Ectodermal cell (in vitro differentiated cells): ENCODE results near the gene ESPNL.
"Not testable (repeated sequence)": the region's sequence is repeated elsewhere in the genome, so short reads cannot be mapped to it uniquely, and the experiment has no call there.

Experiments
- H3K27ac ChIP-seq: 2 replicates; pipeline ENCODE4 v1.7.0; 2013; ENCODE audit warnings: mild to moderate bottlenecking, low read depth, low read length; ENCODE audit not compliant: insufficient read depth, poor library complexity, severe bottlenecking
- H3K27me3 ChIP-seq: 2 replicates; pipeline ENCODE4 v1.7.0; 2013; ENCODE audit warnings: mild to moderate bottlenecking, low read length; ENCODE audit not compliant: insufficient read depth, control insufficient read depth, poor library complexity, severe bottlenecking
- H3K36me3 ChIP-seq: one replicate; pipeline ENCODE4 v1.7.0; 2013; ENCODE audit warnings: low read length; ENCODE audit not compliant: control insufficient read depth, insufficient read depth
- H3K4me1 ChIP-seq: one replicate; pipeline ENCODE4 v1.7.0; 2013; ENCODE audit warnings: low read length; ENCODE audit not compliant: control insufficient read depth, insufficient read depth
- H3K4me3 ChIP-seq: 2 replicates; pipeline ENCODE4 v1.7.0; 2013; ENCODE audit warnings: low read depth, low read length, control low read depth; ENCODE audit not compliant: insufficient read depth
- H3K9me3 ChIP-seq: 2 replicates; pipeline ENCODE4 v1.7.0; 2013; ENCODE audit warnings: mild to moderate bottlenecking, low read length, moderate library complexity; ENCODE audit not compliant: control insufficient read depth
- WGBS, 2 experiments: methylation state at CpG; one replicate each; pipeline ENCODE4 v1.1.7; 2013; ENCODE audit warnings: missing lambda C conversion rate in 2 of 2; 5-methylcytosine and 5-hydroxymethylcytosine counted together

The ESPNL gene

DNA sequence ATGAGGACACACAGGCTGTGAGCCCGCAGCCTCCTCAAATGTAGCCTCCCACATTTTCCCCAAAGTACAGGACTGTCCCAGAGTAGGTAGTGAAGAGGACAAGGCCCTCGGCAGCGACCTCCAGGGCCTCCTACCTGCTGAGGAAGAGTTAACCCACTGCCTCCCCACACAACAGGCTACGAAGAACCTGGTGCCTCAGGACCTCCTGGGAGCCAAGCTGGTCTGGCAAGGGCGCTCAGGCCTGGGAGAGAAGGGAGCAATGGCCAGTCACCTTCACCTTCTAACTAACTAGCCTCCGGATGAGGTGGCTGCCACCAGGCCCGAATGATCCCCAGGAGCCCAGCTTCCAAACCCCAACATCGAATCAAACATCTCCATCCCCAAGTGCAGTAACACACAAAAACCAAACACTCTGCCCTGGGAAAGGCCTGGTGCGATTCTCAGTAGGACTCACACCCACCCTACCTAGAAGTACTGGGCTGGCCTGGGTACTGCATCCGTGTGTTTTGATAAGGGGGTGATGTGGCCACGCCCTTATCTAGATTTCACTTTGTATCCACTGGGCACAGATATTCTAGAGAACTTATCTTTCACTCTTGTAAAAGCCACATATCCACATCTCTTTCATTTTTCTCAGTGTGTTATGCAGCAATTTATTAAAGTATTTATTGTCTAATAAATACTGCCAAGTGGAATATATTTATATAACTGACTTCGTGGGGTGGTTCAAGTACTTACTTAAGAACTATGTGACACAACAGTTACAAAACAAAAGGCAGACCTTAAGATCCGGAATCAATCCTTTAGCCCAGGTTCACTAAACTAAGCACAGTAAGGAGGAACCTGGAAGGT is 68.3 kb downstream of the ESPNL start:
- H3K36me3 ChIP-seq: peaks cover 15% of the 10 kb centered on the region
- peaks cover 25% of the 10 kb centered on the region for H3K27me3 ChIP-seq
- no peak overlapping the region for H3K4me3 ChIP-seq
- WGBS, 2 experiments: 93 to 96% methylated on average over 11 to 13 of the region's 13 CpGs
- H3K9me3 ChIP-seq: no peaks in the 10 kb centered on the region
- H3K4me1 ChIP-seq: no peaks in the 10 kb centered on the region
- H3K27ac ChIP-seq: no peak overlapping the region

- Histone ChIP-seq H3K4me1 (no peaks in the 10 kb centered on the region), H3K4me3 (no peak overlapping the region), H3K27me3 (peaks cover 18% of the 10 kb centered on the region), H3K27ac (no peak overlapping the region), H3K36me3 (peaks cover 20% of the 10 kb centered on the region), H3K9me3 (no peaks in the 10 kb centered on the region)
- 87 to 93% methylated on average over 5 to 6 of the region's 6 CpGs for whole genome bisulfite sequencing, 2 experiments
These were observed 69.0 kb downstream of the ESPNL start for GRCh38 chr2:238169048-238169707.

- Histone ChIP-seq H3K4me3 (no peak overlapping the region), H3K27me3 (peaks cover 12% of the 10 kb centered on the region), H3K36me3 (peaks cover 20% of the 10 kb centered on the region), H3K9me3 (no peaks in the 10 kb centered on the region), H3K27ac (no peak overlapping the region), H3K4me1 (no peaks in the 10 kb centered on the region)
- 92 to 94% methylated on average over 5 of the region's 5 CpGs for WGBS, 2 experiments
These were observed 69.6 kb downstream of the ESPNL start for GRCh38 chr2:238169708-238170251.

DNA sequence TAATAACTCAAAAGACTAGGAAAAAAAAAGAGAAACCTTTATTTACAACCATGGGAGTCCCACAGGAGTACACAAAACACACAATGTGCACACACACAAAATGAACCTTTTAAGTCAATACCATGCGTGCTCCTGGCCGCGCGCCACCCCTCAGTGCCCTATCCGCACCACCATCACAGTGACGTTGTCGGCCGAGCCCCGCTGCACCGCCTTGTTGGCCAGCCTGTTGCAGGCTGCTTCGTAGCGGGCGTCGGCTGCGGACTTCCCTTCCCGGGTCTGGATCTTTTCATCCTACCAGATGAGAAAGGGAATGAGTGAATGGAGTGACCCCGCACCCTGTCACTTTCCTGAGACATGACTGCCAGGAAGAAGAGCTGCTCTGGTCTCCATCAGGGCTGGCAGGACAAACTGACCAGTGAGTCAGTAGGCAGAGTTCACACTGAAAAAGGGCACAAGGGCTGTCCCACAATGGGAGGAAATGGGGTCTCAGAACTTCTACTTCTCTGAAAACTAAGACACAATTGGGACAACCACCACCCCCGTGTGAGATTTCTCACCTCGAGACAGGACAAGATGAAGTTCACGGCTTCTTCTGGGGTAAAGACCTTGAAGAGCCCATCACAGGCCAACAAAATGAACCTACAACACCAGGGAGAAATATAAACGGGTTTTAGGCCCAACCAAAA is 70.4 kb downstream of the ESPNL start:
- H3K27me3 ChIP-seq: peaks cover 4% of the 10 kb centered on the region
- H3K9me3 ChIP-seq: no peaks in the 10 kb centered on the region
- H3K4me1 ChIP-seq: no peaks in the 10 kb centered on the region
- H3K36me3 ChIP-seq: peaks cover 23% of the 10 kb centered on the region
- WGBS, 2 experiments: 95% methylated on average over 20 to 21 of the region's 21 CpGs
- H3K27ac ChIP-seq: no peak overlapping the region
- no peak overlapping the region for H3K4me3 ChIP-seq

- WGBS, 2 experiments: 89 to 93% methylated on average over 5 of the region's 5 CpGs
- H3K36me3 ChIP-seq: peaks cover 25% of the 10 kb centered on the region
- H3K27me3 ChIP-seq, H3K4me1 ChIP-seq, H3K9me3 ChIP-seq, H3K27ac ChIP-seq, H3K4me3 ChIP-seq: not testable (repeated sequence)
These were observed 70.9 kb downstream of the ESPNL start for GRCh38 chr2:238171072-238171431.

- no peaks in the 10 kb centered on the region for H3K9me3 ChIP-seq
- 96 to 98% methylated on average over 9 of the region's 9 CpGs for WGBS, 2 experiments
- H3K4me1 ChIP-seq: no peaks in the 10 kb centered on the region
- no peak overlapping the region for H3K4me3 ChIP-seq
- H3K27ac ChIP-seq: no peak overlapping the region
- H3K36me3 ChIP-seq: peaks cover 25% of the 10 kb centered on the region
- H3K27me3 ChIP-seq: no peaks in the 10 kb centered on the region
These were observed 71.5 kb downstream of the ESPNL start for GRCh38 chr2:238171575-238172187.

DNA sequence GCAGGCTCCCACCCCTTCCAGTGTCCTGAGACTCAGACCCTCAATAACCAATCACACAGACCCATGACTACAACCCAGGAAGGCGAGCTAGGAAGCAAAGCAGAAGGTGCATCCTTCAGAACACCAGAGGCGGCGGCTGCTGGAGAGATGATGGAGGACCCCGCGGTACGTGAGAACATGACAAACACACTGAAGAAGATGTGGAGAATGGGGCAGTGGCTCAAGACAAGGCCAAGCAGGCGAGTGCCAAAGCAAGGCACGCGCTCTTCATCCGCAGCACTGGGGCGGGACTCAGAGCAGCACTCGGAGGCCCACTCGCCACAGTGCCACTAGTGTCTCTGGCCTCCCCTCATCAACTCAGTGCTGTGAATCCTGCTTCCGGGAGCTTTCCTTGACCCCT is 72.3 kb downstream of the ESPNL start:
- H3K36me3 ChIP-seq: peaks cover 25% of the 10 kb centered on the region
- no peaks in the 10 kb centered on the region for H3K4me1 ChIP-seq
- H3K27ac ChIP-seq: no peak overlapping the region
- H3K9me3 ChIP-seq: no peaks in the 10 kb centered on the region
- WGBS, 2 experiments: 92 to 94% methylated on average over 14 of the region's 14 CpGs
- H3K27me3 ChIP-seq: no peaks in the 10 kb centered on the region
- no peak overlapping the region for H3K4me3 ChIP-seq

DNA sequence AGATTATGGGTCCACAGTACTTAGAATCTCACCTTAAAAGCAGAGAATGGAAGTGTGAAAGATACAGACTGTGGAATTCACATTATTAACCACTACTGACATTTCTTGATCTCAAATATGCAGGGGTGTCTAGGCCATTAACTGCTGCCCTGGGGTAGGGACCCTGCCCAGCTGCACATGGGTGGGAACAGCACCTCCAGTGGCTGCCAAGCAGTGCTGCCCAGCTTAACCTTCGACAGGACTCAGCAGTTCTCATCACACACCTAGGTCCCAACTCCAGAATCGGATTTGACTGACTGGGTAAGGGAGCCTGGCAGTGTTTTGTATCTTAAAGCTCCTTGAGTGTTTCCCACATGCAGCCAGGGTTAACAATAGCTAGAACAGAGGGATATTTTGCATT is 73.6 kb downstream of the ESPNL start:
- no peaks in the 10 kb centered on the region for H3K4me1 ChIP-seq
- no peak overlapping the region for H3K27ac ChIP-seq
- 93 to 100% methylated on average over 2 of the region's 2 CpGs for WGBS, 2 experiments
- no peak overlapping the region for H3K4me3 ChIP-seq
- no peaks in the 10 kb centered on the region for H3K9me3 ChIP-seq
- peaks cover 31% of the 10 kb centered on the region for H3K36me3 ChIP-seq
- H3K27me3 ChIP-seq: no peaks in the 10 kb centered on the region

- H3K27me3 ChIP-seq: no peaks in the 10 kb centered on the region
- 95 to 96% methylated on average over 8 of the region's 8 CpGs for WGBS, 2 experiments
- no peak overlapping the region for H3K4me3 ChIP-seq
- no peaks in the 10 kb centered on the region for H3K4me1 ChIP-seq
- H3K9me3 ChIP-seq: no peaks in the 10 kb centered on the region
- peaks cover 33% of the 10 kb centered on the region for H3K36me3 ChIP-seq
- no peak overlapping the region for H3K27ac ChIP-seq
These were observed 74.2 kb downstream of the ESPNL start for GRCh38 chr2:238174291-238174690.
